Measurements from ENCODE around the gene TM9SF4.

TM9SF4 gene

GRCh38 chr20:32109392-32110172, at the start of gene TM9SF4:
Gene TM9SF4, plus strand, starts transcription at chr20:32109714. Its CDS starts 27 bp downstream, at chr20:32109741.
- ATAC-seq, result peak; percentile 90
- TF ChIP-seq ZFP3 (CRISPR knock-in tag; IDR thresholded peaks at IDR 0.05), result 0 out of 2 replicates have a peak, but pooled peaks have one; percentile 27
- TF ChIP-seq ZNF565 (CRISPR knock-in tag; conservative IDR thresholded peaks at IDR 0.05; ENCODE audit: low read depth), result no peak
- no peak for TF ChIP-seq RARB (CRISPR knock-in tag; IDR thresholded peaks at IDR 0.05)
- no peak for TF ChIP-seq PPARA (CRISPR knock-in tag; IDR thresholded peaks at IDR 0.05; ENCODE audit: borderline replicate concordance)
- no peak for TF ChIP-seq ZNF70 (CRISPR knock-in tag; IDR thresholded peaks at IDR 0.05)
- no peak for TF ChIP-seq TOX (CRISPR knock-in tag; IDR thresholded peaks at IDR 0.05; ENCODE audit: borderline replicate concordance)
- TF ChIP-seq CREB5 (CRISPR knock-in tag; IDR thresholded peaks at IDR 0.05; ENCODE audit: low read depth), result peak; percentile 47; the same call in 1 of the 2 replicates
- peak; percentile 62; the same call in 1 of the 2 replicates for TF ChIP-seq TSHZ2 (CRISPR knock-in tag; IDR thresholded peaks at IDR 0.05)

GRCh38 chr20:32062776-32063170, 46.7 kb upstream of the TM9SF4 start:
- no peak for TF ChIP-seq CSRNP3 (CRISPR knock-in tag; IDR thresholded peaks at IDR 0.05)
- TF ChIP-seq PATZ1 (CRISPR knock-in tag; IDR thresholded peaks at IDR 0.05; ENCODE audit: borderline replicate concordance), result no peak
- no peak for TF ChIP-seq CREB5 (CRISPR knock-in tag; IDR thresholded peaks at IDR 0.05; ENCODE audit: low read depth)
- no peak for TF ChIP-seq GLIS3 (CRISPR knock-in tag; IDR thresholded peaks at IDR 0.05)
- TF ChIP-seq TOX (CRISPR knock-in tag; IDR thresholded peaks at IDR 0.05; ENCODE audit: borderline replicate concordance), result no peak
- no peak for TF ChIP-seq ISL1 (CRISPR knock-in tag; IDR thresholded peaks at IDR 0.05)
- no peak for TF ChIP-seq CSDC2 (CRISPR knock-in tag; IDR thresholded peaks at IDR 0.05)
- no peak for TF ChIP-seq ZC3H10 (CRISPR knock-in tag; IDR thresholded peaks at IDR 0.05)
- no peak for TF ChIP-seq ZFP3 (CRISPR knock-in tag; IDR thresholded peaks at IDR 0.05)
- no peak for TF ChIP-seq ZFP30 (CRISPR knock-in tag; IDR thresholded peaks at IDR 0.05)
- TF ChIP-seq TSHZ2 (CRISPR knock-in tag; IDR thresholded peaks at IDR 0.05), result no peak
- TF ChIP-seq ESRRG (CRISPR knock-in tag; IDR thresholded peaks at IDR 0.05), result no peak

GRCh38 chr20:32063695-32064094, 45.8 kb upstream of the TM9SF4 start:
- ATAC-seq, result no peak
- TF ChIP-seq ZFP30 (CRISPR knock-in tag; IDR thresholded peaks at IDR 0.05) (no peak), TCF4 (CRISPR knock-in tag; IDR thresholded peaks at IDR 0.05; ENCODE audit: borderline replicate concordance) (no peak), TOX (CRISPR knock-in tag; IDR thresholded peaks at IDR 0.05; ENCODE audit: borderline replicate concordance) (no peak), TSHZ2 (CRISPR knock-in tag; IDR thresholded peaks at IDR 0.05) (no peak), CSRNP3 (CRISPR knock-in tag; IDR thresholded peaks at IDR 0.05) (no peak), ZFP3 (CRISPR knock-in tag; IDR thresholded peaks at IDR 0.05) (no peak), ARNTL (CRISPR knock-in tag; IDR thresholded peaks at IDR 0.05; ENCODE audit: borderline replicate concordance, low read depth) (no peak), ZNF565 (CRISPR knock-in tag; conservative IDR thresholded peaks at IDR 0.05; ENCODE audit: low read depth) (no peak), PPARA (CRISPR knock-in tag; IDR thresholded peaks at IDR 0.05; ENCODE audit: borderline replicate concordance) (no peak), ZC3H10 (CRISPR knock-in tag; IDR thresholded peaks at IDR 0.05) (no peak)

More at GRCh38 chr20:32062776-32063170, 46.7 kb upstream of the TM9SF4 start:
- ATAC-seq, result no peak
